ENCODE results near the gene FAM89B. TPM values are rescaled to one million over a fixed set of nuclear protein-coding genes. Genes with fewer than 3 reads are reported as not detected.
A peak's percentile ranks its signal among the peaks of the same experiment; 100 is the strongest.

FAM89B gene
- total RNA-seq, 2 experiments from 2014 or later: 25.3 to 28.3 TPM

GRCh38 chr11:65584723-65585171, 12.4 kb downstream of the FAM89B start:
- Mint-ChIP-seq H3K36me3 (peaks cover 34% of the 10 kb centered on the region), H3K27me3 (no peaks in the 10 kb centered on the region), H3K4me1 (ENCODE audit: low read depth) (peaks cover 30% of the 10 kb centered on the region), H3K9me3 (no peaks in the 10 kb centered on the region), H3K4me3 (no peak overlapping the region), H3K27ac (no peak overlapping the region)
- intact Hi-C loops (cut with micrococcal nuclease): no loop called here
- CTCF ChIA-PET: interaction anchor here (1.1 to 10.1 kb wide), 4 partner anchors 7 to 13 kb away, joined by 3 to 126 read pairs (median 46); partner anchors contain the start of genes EHBP1L1, FAM89B, KCNK7 and ZNRD2
- POLR2A ChIA-PET: interaction anchor here (5.9 kb wide), 1 partner anchor 8 kb away, joined by 68 read pairs; the partner anchor contains the start of gene EHBP1L1
- no peak for DNase-seq

GRCh38 chr11:65585396-65586246, 13.3 kb downstream of the FAM89B start:
- ChIA-PET POLR2A (interaction anchor here (5.9 kb wide), 1 partner anchor 9 kb away, joined by 68 read pairs; the partner anchor contains the start of gene EHBP1L1), CTCF (interaction anchor here (6.8 to 10.1 kb wide), 2 partner anchors 8 to 14 kb away, joined by 77 to 126 read pairs; partner anchors contain the start of genes EHBP1L1, FAM89B and ZNRD2)
- no peaks in the 10 kb centered on the region for H3K9me3 Mint-ChIP-seq
- H3K36me3 Mint-ChIP-seq: peaks cover 30% of the 10 kb centered on the region
- H3K27me3 Mint-ChIP-seq: no peaks in the 10 kb centered on the region
- H3K27ac Mint-ChIP-seq: peak overlapping the region; percentile 62
- H3K4me3 Mint-ChIP-seq: no peak overlapping the region
- no peak for DNase-seq
- peaks cover 30% of the 10 kb centered on the region for H3K4me1 Mint-ChIP-seq (ENCODE audit: low read depth)
- intact Hi-C loops (cut with micrococcal nuclease): no loop called here

- no peak overlapping the region for H3K4me3 Mint-ChIP-seq
- H3K27me3 Mint-ChIP-seq: no peaks in the 10 kb centered on the region
- H3K27ac Mint-ChIP-seq: peak overlapping the region; percentile 62
- H3K4me1 Mint-ChIP-seq (ENCODE audit: low read depth): peaks cover 30% of the 10 kb centered on the region
- DNase-seq: no peak
- no peaks in the 10 kb centered on the region for H3K9me3 Mint-ChIP-seq
- intact Hi-C loops (cut with micrococcal nuclease): no loop called here
- ChIA-PET CTCF (interaction anchor here (4.8 to 10.1 kb wide), 3 partner anchors 8 to 45 kb away, joined by 66 to 126 read pairs (median 77); partner anchors contain the start of genes EHBP1L1, FAM89B and ZNRD2), POLR2A (interaction anchor here (0.9 to 5.9 kb wide), 3 partner anchors 10 to 29 kb away, joined by 3 to 68 read pairs (median 3); partner anchors contain the start of genes EHBP1L1 and PCNX3)
- peaks cover 31% of the 10 kb centered on the region for H3K36me3 Mint-ChIP-seq
Measured at GRCh38 chr11:65586247-65586630, 13.9 kb downstream of the FAM89B start.

- CTCF ChIA-PET: interaction anchor here (4.8 to 10.1 kb wide), 3 partner anchors 9 to 45 kb away, joined by 66 to 126 read pairs (median 77); partner anchors contain the start of genes EHBP1L1, FAM89B and ZNRD2
- Mint-ChIP-seq H3K27ac (peak overlapping the region; percentile 62), H3K27me3 (no peaks in the 10 kb centered on the region), H3K4me3 (no peak overlapping the region), H3K9me3 (no peaks in the 10 kb centered on the region), H3K36me3 (peaks cover 32% of the 10 kb centered on the region), H3K4me1 (ENCODE audit: low read depth) (peaks cover 30% of the 10 kb centered on the region)
- POLR2A ChIA-PET: interaction anchor here (0.9 to 5.9 kb wide), 3 partner anchors 10 to 28 kb away, joined by 3 to 68 read pairs (median 3); partner anchors contain the start of genes EHBP1L1 and PCNX3
- intact Hi-C loops (cut with micrococcal nuclease): no loop called here
- DNase-seq: no peak
Measured at GRCh38 chr11:65586676-65587075, 14.3 kb downstream of the FAM89B start.

- intact Hi-C loops (cut with micrococcal nuclease): loop anchor here (1.0 to 2.0 kb wide), 3 partner anchors 14 to 48 kb away; partner anchors contain the start of genes MAP3K11 and PCNX3
- H3K27me3 Mint-ChIP-seq: no peaks in the 10 kb centered on the region
- peak overlapping the region; percentile 95 for H3K27ac Mint-ChIP-seq
- ChIA-PET CTCF (interaction anchor here (0.7 to 10.1 kb wide), 27 partner anchors 9 to 271 kb away, joined by 3 to 126 read pairs (median 4); partner anchors contain the start of genes EHBP1L1, FAM89B, MUS81 and PCNX3), POLR2A (interaction anchor here (0.8 to 5.9 kb wide), 10 partner anchors 9 to 54 kb away, joined by 3 to 68 read pairs (median 4); partner anchors contain the start of genes EHBP1L1, FAM89B, MAP3K11 and ZNRD2)
- peak; percentile 90 for DNase-seq
- no peaks in the 10 kb centered on the region for H3K9me3 Mint-ChIP-seq
- peak overlapping the region; percentile 57 for H3K4me3 Mint-ChIP-seq
- H3K4me1 Mint-ChIP-seq (ENCODE audit: low read depth): peaks cover 30% of the 10 kb centered on the region
- peaks cover 25% of the 10 kb centered on the region for H3K36me3 Mint-ChIP-seq
Measured at GRCh38 chr11:65588199-65589054, 16.1 kb downstream of the FAM89B start.

GRCh38 chr11:65589444-65590239, 17.3 kb downstream of the FAM89B start:
- ChIA-PET CTCF (interaction anchor here (0.6 to 10.1 kb wide), 6 partner anchors 12 to 296 kb away, joined by 3 to 126 read pairs (median 35); partner anchors contain the start of genes EHBP1L1, FAM89B and ZNRD2), POLR2A (interaction anchor here (1.4 to 5.9 kb wide), 2 partner anchors 13 to 19 kb away, joined by 5 to 68 read pairs; partner anchors contain the start of genes EHBP1L1 and ZNRD2)
- H3K36me3 Mint-ChIP-seq: peaks cover 19% of the 10 kb centered on the region
- H3K4me1 Mint-ChIP-seq (ENCODE audit: low read depth): peaks cover 31% of the 10 kb centered on the region
- peak; percentile 42 for DNase-seq
- no peak overlapping the region for H3K4me3 Mint-ChIP-seq
- no peaks in the 10 kb centered on the region for H3K9me3 Mint-ChIP-seq
- H3K27me3 Mint-ChIP-seq: no peaks in the 10 kb centered on the region
- intact Hi-C loops (cut with micrococcal nuclease): loop anchor here (2.0 kb wide), 1 partner anchor 25 kb away; the partner anchor contains the start of genes MAP3K11 and PCNX3
- H3K27ac Mint-ChIP-seq: peak overlapping the region; percentile 95

GRCh38 chr11:65590240-65590738, 18.0 kb downstream of the FAM89B start:
- H3K27me3 Mint-ChIP-seq: no peaks in the 10 kb centered on the region
- no peaks in the 10 kb centered on the region for H3K9me3 Mint-ChIP-seq

GRCh38 chr11:65591939-65592857, 19.9 kb downstream of the FAM89B start:
- no peaks in the 10 kb centered on the region for H3K9me3 Mint-ChIP-seq
- CTCF ChIA-PET: interaction anchor here (1.4 to 10.1 kb wide), 4 partner anchors 14 to 52 kb away, joined by 7 to 126 read pairs (median 46); partner anchors contain the start of genes EHBP1L1, FAM89B and ZNRD2

More at GRCh38 chr11:65590240-65590738, 18.0 kb downstream of the FAM89B start:
- no peak for DNase-seq
- Mint-ChIP-seq H3K27ac (no peak overlapping the region), H3K4me1 (ENCODE audit: low read depth) (peaks cover 35% of the 10 kb centered on the region), H3K36me3 (peaks cover 21% of the 10 kb centered on the region), H3K4me3 (no peak overlapping the region)
- intact Hi-C loops (cut with micrococcal nuclease): no loop called here
- POLR2A ChIA-PET: interaction anchor here (5.9 kb wide), 1 partner anchor 14 kb away, joined by 68 read pairs; the partner anchor contains the start of gene EHBP1L1
- CTCF ChIA-PET: interaction anchor here (0.6 to 10.1 kb wide), 6 partner anchors 12 to 295 kb away, joined by 3 to 126 read pairs (median 35); partner anchors contain the start of genes EHBP1L1, FAM89B and ZNRD2

GRCh38 chr11:65592858-65593517, 20.6 kb downstream of the FAM89B start:
- H3K36me3 Mint-ChIP-seq: peaks cover 12% of the 10 kb centered on the region
- H3K4me3 Mint-ChIP-seq: no peak overlapping the region
- H3K4me1 Mint-ChIP-seq (ENCODE audit: low read depth): peaks cover 20% of the 10 kb centered on the region
- POLR2A ChIA-PET: interaction anchor here (0.7 to 3.9 kb wide), 5 partner anchors 17 to 23 kb away, joined by 3 to 23 read pairs (median 3); partner anchors contain the start of genes EHBP1L1, FAM89B and ZNRD2
- intact Hi-C loops (cut with micrococcal nuclease): no loop called here
- H3K9me3 Mint-ChIP-seq: no peaks in the 10 kb centered on the region
- H3K27ac Mint-ChIP-seq: peak overlapping the region; percentile 13
- CTCF ChIA-PET: interaction anchor here (1.0 to 10.1 kb wide), 15 partner anchors 10 to 176 kb away, joined by 3 to 126 read pairs (median 7); partner anchors contain the start of genes EHBP1L1, FAM89B, MAP3K11 and PCNX3
- DNase-seq: no peak
- no peaks in the 10 kb centered on the region for H3K27me3 Mint-ChIP-seq

More at GRCh38 chr11:65591939-65592857, 19.9 kb downstream of the FAM89B start:
- H3K27ac Mint-ChIP-seq: peak overlapping the region; percentile 13
- no peak for DNase-seq
- POLR2A ChIA-PET: interaction anchor here (0.7 to 1.0 kb wide), 2 partner anchors 15 to 20 kb away, joined by 3 to 4 read pairs; partner anchors contain the start of gene FAM89B
- H3K36me3 Mint-ChIP-seq: peaks cover 15% of the 10 kb centered on the region
- intact Hi-C loops (cut with micrococcal nuclease): no loop called here
- H3K4me1 Mint-ChIP-seq (ENCODE audit: low read depth): peaks cover 28% of the 10 kb centered on the region
- H3K4me3 Mint-ChIP-seq: no peak overlapping the region
- H3K27me3 Mint-ChIP-seq: no peaks in the 10 kb centered on the region

Measured in activated CD4-positive, alpha-beta memory T cell treated with anti-CD3 and anti-CD28 coated beads for 36 hours (primary cell).